ENCODE results near the gene YLPM1. TPM values are rescaled to one million over a fixed set of nuclear protein-coding genes. Genes with fewer than 3 reads are reported as not detected.

The YLPM1 gene
- total RNA-seq, 1 donor from 2014 or later = 84.6 TPM

DNA sequence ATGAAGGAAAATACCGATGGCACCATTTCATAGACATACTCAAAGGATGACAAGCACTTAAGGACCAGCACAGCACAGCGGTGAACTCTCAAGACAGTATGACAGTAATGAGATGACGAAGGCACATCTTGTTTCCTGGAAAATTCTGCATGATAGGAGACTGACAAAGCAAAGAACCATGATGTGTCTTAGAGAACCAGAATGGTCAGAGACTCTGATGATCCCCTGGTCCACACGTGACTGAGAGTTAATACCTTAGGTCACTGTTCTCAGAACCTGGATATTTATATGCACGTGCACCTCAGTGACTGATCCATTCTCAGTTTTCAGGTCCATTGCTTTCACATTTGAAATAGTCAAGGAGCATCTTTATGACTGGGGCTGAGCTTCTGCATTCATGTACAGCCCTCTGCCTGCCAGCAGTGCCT is 77.5 kb downstream of the YLPM1 start:
- intact Hi-C loops (cut with micrococcal nuclease) = loop anchor here (1.0 to 5.0 kb wide), 6 partner anchors 27 to 348 kb away; partner anchors contain the start of genes AREL1, EIF2B2, FCF1 and ISCA2

DNA sequence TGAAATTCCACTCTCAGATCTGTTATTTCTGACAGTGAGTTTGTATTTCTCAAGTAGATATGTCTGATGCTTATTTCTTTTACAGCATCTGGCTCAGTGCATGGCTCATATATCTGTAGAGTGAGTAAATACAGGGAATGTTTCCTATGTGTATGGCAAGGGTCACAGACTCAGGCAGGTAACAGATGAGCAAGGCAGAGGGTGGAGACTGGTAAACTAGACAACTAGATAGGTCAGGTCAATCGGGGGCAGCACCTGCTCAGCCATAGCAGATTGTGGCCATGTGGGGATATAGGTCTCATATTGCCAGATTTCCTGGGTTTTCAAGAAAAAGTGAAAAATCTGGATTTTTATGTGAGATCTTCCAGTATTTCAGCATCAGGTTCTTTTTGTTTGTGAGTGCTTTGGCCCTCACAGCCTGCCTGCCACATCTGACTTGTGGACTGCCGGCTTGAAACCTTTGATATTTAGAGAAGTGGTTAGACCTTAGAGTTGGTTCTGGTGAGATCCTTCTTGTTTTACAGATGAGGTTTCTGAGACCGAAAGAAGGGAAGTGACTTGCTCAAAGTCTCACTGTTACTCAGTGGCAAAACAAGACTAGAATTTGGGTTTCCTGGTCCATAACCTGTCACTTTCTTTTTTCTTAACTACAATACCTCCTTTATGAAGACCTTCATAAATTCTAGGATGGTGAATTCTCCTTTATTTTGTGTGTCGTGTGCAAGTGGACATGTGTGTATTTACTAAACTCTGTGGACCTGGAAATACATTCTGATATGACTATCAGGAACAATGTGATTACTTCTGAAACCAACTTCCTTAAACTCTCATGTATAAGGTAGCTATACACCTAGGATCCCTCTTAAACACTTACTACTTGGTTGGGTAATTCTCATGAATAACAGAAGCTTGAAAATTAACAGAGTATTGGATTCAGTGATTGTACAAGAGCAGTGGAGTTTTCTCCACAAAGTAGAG is 78.4 kb downstream of the YLPM1 start:
- intact Hi-C loops (cut with micrococcal nuclease) = loop anchor here (1.0 to 5.0 kb wide), 5 partner anchors 26 to 349 kb away; partner anchors contain the start of genes AREL1, FCF1, ISCA2 and NPC2

DNA sequence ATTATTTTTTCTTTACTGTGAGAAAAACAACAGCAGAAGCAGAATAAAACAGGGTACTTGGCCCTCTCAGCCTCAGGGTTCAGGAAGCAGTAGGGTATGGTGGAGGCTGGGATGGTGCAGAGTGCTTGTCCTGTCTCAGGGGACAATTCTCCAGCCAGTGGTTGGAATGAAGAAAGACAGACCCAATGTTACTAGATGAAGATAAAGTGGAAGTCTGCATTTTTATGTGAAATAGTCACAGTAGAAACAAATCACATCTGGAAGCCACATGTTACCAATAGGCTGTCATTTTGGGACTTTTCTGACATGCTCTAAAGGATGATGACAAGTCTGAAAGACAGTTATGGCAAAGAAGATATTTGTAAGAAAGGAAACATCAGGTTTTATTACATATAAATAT is 80.5 kb downstream of the YLPM1 start:
- intact Hi-C loops (cut with micrococcal nuclease) = loop anchor here (5.0 kb wide), 1 partner anchor 351 kb away; the partner anchor contains the start of genes ISCA2 and NPC2

GRCh38 chr14:74846168-74846567 is 83.1 kb downstream of the YLPM1 start:
- intact Hi-C loops (cut with micrococcal nuclease) = no loop called here

DNA sequence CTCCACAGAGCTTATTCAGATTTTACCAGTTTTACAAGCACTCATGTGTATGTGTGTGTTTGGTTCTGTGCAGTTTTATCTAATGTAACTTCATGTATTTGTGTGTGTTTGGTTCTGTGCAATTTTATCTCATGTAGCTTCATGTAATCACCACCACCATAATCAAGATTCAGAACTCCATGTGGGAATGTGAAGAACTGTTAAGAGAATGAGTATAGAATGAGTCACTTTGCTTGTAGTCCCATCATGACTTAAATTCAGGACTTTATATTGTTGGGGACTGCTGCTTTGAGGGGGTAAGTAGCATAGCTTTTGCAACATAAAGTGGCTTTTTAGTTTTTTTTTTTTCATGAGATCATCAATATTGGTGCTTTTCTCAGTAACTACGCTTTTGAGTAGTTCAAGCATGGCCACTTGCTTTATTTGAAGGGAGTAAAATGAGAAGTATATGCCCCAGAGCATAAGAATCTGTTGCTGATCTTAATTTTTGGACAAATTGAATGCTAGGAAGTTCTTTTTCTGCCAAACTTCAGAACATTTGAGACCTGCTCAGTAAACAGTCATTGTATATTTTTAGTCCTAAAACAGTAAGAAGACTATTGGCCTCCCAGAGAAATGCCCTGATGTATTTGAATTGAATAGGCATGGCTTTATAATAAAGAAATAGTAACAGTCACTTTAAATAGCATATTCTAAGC is 84.0 kb downstream of the YLPM1 start:
- intact Hi-C loops (cut with micrococcal nuclease) = no loop called here

DNA sequence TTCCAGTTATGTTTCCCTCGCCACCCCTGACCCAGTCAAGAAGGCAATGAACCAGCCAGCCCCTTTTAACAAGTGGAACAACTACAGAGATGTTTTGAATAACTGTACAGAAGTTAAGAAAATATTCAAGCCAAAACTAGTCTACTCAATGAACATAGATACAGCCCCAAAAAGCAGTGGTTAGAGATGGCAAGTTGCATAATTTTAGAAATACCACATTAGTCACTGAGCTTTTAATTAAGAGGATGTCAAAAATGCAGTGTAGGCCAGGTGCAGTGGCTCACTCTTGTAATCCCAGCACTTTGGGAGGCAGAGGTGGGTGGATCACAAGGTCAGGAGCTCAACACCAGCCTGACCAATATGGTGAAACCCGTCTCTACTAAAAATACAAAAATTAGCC is 85.7 kb downstream of the YLPM1 start:
- intact Hi-C loops (cut with micrococcal nuclease) = no loop called here

DNA sequence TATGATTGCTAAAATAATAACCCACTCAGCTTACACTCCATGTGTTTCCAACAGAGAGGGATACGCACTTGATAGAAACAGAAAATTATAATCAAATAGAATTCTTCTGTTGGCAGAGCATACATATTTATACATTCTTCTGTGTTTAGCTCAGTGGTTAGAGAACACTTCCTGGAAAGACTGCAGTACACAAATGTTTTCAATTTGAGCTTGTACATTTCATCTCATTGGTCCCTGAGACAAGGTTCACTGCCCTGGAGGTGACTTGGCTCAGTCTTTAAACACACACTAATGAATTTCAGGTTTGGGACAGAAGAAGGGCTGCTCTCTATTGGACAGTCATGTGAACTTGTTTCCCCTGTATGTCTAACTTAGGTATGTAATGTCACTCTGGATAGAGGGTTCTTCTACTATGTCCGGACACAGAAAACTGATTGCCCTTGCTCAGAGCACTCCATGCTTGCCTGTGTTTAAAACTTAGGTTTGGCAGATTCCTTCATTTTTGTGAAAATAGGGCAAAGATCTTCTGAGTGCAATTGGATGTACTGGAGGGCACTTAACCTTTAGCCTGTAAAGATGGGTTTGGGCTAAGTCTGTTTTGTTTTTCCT is 89.9 kb downstream of the YLPM1 start:
- intact Hi-C loops (cut with micrococcal nuclease) = no loop called here

GRCh38 chr14:74853581-74853980 is 90.5 kb downstream of the YLPM1 start:
- intact Hi-C loops (cut with micrococcal nuclease) = no loop called here

DNA sequence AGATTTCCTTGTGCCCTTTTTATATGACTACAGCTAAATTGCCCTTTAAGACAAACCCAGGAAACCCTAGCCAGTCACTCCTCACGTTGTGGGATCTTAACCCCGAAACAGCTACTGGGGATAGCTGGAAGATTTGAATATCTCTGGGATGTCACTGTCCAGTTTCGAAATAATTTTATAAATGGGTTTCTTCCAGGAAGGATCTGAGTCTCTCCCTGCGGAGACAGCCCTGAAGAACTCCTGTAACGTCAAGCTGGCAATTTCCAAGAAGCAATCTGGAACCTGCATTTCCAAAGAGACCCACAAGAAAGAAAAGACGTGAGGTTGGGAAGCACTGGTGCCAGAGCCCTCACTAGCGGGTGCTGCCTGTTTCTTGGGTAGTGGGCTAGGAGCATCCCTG is 91.9 kb downstream of the YLPM1 start:
- intact Hi-C loops (cut with micrococcal nuclease) = no loop called here

DNA sequence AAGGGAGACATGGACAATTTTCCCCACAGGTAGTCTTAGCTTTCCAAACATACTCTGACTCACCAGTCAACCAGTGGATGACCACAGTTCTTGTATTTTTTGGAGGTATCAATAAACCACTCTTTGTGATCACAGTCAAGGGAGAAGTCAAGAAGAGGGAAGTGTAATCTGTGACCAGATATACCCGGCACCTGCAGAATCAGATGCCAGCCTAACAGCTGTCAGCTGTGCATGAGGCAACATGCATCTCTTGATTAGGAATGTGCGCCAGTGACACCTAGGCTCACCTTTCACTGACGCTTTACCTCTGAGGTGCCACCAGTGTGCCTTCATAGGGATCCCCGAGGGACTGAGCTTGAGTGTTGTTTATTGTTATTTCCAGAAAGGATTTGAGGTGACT is 92.8 kb downstream of the YLPM1 start:
- intact Hi-C loops (cut with micrococcal nuclease) = no loop called here

GRCh38 chr14:74856366-74856765 is 93.2 kb downstream of the YLPM1 start:
- intact Hi-C loops (cut with micrococcal nuclease) = no loop called here

- intact Hi-C loops (cut with micrococcal nuclease) = no loop called here
These were observed 94.9 kb downstream of the YLPM1 start for GRCh38 chr14:74858022-74858421.

DNA sequence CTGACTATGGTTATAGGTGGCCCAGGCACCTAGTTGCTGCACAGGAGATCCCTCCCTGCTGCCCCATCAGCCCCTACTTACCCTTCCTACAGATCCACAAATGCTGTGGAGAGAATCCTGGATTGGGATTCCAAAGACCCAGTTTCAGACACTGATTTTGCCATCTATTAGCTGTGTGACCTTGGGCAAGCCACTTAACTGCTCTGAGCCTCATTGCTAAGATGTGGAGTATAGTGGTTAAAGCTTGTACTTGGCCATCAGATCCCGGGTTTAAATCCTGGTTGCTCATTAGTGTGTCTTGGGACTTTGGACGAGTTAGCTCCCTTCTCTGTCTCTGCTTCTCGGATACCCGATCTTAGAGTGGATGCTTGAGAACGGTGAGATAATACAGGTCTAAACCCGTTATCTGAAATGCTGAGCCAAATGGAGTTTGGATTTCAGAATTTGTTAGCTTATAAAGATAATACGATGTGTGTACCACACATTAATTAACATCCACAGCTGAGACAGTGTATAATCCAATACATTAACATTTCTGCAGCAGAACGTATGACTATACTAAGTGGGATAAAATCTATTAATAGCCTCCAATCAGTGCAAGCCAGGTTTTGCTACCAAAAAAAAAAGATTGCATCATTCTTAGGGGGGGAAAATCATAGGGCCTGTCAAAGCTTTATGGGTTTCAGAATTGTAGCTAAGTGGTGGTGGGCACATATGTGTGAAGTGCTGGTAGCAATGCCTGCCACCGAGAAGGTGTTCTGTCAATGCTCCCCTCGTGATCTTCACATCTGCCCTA is 96.8 kb downstream of the YLPM1 start:
- intact Hi-C loops (cut with micrococcal nuclease) = loop anchor here (2.0 kb wide), 1 partner anchor 443 kb away; no protein-coding TSS in a partner anchor

DNA sequence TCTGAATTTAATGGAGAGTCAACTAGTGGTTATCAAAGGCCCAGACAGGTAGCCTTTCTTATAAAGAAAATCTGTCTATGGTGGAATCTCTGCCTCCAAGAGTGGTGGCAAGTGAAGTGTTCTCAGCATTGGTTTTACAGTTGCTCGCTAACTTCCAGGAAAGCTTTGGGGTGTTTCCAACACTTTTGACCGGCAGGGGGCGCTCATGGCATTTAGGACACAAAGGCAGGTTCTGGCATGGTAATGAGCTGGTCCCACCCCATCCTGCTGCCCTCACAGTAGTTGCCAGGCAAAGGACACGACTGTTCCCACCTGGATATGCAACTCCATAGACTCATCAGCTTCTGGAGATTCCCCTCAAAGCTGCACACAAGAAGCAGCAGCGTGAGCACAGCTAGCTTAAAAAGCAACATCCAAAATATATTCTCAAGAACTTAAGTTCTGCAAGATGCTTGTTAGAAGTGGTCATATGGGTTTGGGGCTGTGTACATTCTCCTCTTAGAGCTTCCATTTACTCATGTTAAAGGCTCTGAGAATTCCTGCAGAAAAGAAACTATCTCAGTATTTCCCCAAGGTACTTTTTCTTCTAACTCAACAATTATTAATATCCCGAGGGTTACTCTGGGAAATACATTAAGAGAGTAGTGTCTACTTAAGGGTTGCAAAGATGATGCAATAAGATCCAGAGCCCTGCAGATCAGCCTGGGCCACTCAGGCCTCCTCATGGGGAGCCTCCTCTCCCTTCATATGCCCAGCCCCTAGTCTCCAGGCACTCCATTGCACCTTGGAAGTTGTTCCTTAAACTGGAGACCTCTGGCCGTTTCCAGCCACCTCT is 98.0 kb downstream of the YLPM1 start:
- intact Hi-C loops (cut with micrococcal nuclease) = loop anchor here (1.0 to 2.0 kb wide), 6 partner anchors 21 to 442 kb away; no protein-coding TSS in a partner anchor

DNA sequence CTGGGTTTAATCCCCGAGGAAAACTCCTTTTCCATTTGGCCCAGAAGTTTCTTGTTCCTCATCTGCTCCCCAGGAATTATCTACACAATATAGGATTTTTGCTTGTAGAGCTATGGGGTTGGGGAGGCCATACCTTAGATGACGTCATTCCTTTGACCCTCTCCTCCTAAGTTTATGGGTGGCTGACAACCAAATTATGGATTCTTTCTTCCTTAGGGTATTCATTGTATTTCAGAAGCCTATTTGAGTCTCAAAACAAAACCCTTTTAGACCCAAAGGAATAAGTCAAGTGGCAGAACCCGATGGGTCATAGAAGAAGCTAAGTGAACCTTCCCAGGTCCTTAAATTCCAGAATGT is 98.6 kb downstream of the YLPM1 start:
- intact Hi-C loops (cut with micrococcal nuclease) = loop anchor here (1.0 to 2.0 kb wide), 6 partner anchors 21 to 441 kb away; no protein-coding TSS in a partner anchor

DNA sequence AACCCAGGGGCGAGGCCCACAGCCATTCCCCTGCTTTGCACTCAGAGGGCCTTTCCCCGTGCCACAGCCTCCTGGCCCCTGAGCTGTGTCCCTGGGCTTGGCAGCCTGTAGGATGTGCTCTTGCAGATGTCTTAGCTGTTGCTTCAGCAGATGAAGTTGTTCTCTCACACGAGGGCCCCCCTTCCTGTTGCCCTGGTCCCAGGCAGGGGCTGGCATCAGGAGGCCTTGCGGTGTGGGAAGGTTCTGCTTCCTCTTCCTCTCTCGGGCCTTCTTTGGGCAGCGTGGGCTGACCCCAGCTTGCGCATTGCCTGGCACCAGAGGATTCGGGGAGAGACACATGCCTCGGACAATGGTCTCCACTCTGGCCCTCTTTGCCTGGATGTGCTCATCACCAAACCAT is 100.2 kb downstream of the YLPM1 start:
- intact Hi-C loops (cut with micrococcal nuclease) = no loop called here

GRCh38 chr14:74864198-74864597 is 101.1 kb downstream of the YLPM1 start:
- intact Hi-C loops (cut with micrococcal nuclease) = no loop called here

GRCh38 chr14:74865156-74865555 is 102.0 kb downstream of the YLPM1 start:
- intact Hi-C loops (cut with micrococcal nuclease) = no loop called here

DNA sequence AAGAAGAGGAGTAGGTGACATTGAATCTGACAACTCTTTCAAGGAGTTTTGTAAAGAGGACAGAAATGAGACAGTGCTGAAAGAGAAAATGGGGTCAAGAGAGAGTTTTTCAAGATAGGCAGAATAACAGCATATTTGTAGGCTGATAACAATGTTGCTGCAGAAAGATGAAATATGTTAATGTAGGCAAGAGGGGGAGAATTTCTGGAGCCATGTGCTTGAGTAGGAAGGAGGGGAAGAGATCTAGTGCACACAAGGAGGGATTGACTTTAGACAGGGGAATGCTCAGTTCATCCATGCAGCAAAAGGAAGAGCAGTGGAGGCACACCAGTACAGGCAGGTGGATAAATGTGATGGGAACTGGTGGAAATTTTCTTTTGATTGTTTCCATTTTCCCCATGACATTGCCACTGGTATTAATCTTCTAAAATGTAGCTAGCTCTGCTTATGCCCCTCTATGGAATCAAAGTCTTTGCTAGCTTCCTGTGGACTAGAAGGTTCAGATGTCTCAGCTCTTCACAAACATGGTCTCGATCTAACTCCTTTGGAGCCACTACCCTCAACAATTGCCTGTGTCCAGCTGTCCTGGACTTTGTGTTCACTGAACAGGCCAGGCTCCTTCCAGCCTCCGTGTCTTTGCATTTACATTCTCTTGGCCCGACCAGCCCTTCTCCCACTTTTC is 103.7 kb downstream of the YLPM1 start:
- intact Hi-C loops (cut with micrococcal nuclease) = loop anchor here (1.0 kb wide), 2 partner anchors 14 to 26 kb away; partner anchors contain the start of gene DLST
